Measurements from ENCODE around the gene PPP1R37. TPM values are rescaled to one million over a fixed set of nuclear protein-coding genes. Genes with fewer than 3 reads are reported as not detected.

The PPP1R37 gene
- total and polyA plus RNA-seq, 2 donors (not counting 1 experiment from before 2014, with no cell fraction given), result 11.3 to 36.0 TPM

GRCh38 chr19:45075301-45076028, 17.5 kb upstream of the PPP1R37 start:
- peak overlapping the region; percentile 49 for H2AFZ ChIP-seq (ENCODE audit: low read length)
- H3K9ac ChIP-seq (ENCODE audit: insufficient read depth, low read length), result peak overlapping the region; percentile 42
- peak overlapping the region; percentile 78 for H3K4me2 ChIP-seq (ENCODE audit: extremely low read depth, insufficient read depth, low read length)

GRCh38 chr19:45076029-45076850, 16.7 kb upstream of the PPP1R37 start, which contains the start of gene ZNF296:
Gene ZNF296, minus strand, starts transcription at chr19:45076478. Its CDS starts 105 bp downstream, at chr19:45076373.
- no peak within 1 kb of the TSS for H3K27ac ChIP-seq (ENCODE audit: insufficient read depth, low read length)
- peaks cover 19% of the 10 kb centered on the region for H3K79me2 ChIP-seq (ENCODE audit: control insufficient read depth, insufficient read depth, low read length)
- peak within 1 kb of the TSS; percentile 49 for H2AFZ ChIP-seq (ENCODE audit: low read length)
- H3K9me3 ChIP-seq (ENCODE audit: control insufficient read depth, insufficient read depth, low read depth, low read length), result no peaks in the 10 kb centered on the region
- H3K4me2 ChIP-seq (ENCODE audit: extremely low read depth, insufficient read depth, low read length), result peak within 1 kb of the TSS; percentile 78
- no peak for TF ChIP-seq EZH2 (IDR thresholded peaks at IDR 0.05; ENCODE audit: low read length, missing control alignments)
- TF ChIP-seq CTCF (conservative IDR thresholded peaks at IDR 0.05 in 1 of 2, IDR thresholded peaks at IDR 0.05 in 1 of 2; ENCODE audit: low read depth in 1 of 2, low read length in 2 of 2), result no peak
- H3K27me3 ChIP-seq (ENCODE audit: control insufficient read depth, insufficient read depth, low read length), result no peaks in the 10 kb centered on the region
- DNase-seq (ENCODE audit: low read depth in 2 of 2), result peak; percentile 25 to 43
- H3K4me1 ChIP-seq (ENCODE audit: control insufficient read depth, extremely low read depth, insufficient read depth, low read length), result peaks cover 6% of the 10 kb centered on the region
- H3K36me3 ChIP-seq (ENCODE audit: control insufficient read depth, insufficient read depth, low read length), result peaks cover 7% of the 10 kb centered on the region
- no peaks in the 10 kb centered on the region for H4K20me1 ChIP-seq (ENCODE audit: control insufficient read depth, extremely low read depth, insufficient read depth, low read length)
- H3K4me3 ChIP-seq (replicated peaks in 1 of 4; ENCODE audit: control extremely low read depth in 1 of 4, insufficient read depth in 1 of 4, low read depth in 3 of 4, low read length in 4 of 4), result peak within 1 kb of the TSS; percentile 31 to 58 (median 44)
- H3K9ac ChIP-seq (ENCODE audit: insufficient read depth, low read length), result peak within 1 kb of the TSS; percentile 42

More at GRCh38 chr19:45075301-45076028, 17.5 kb upstream of the PPP1R37 start:
- peak overlapping the region; percentile 31 to 52 (median 34) for H3K4me3 ChIP-seq (replicated peaks in 1 of 4; ENCODE audit: control extremely low read depth in 1 of 4, insufficient read depth in 1 of 4, low read depth in 3 of 4, low read length in 4 of 4)
- DNase-seq (ENCODE audit: low read depth in 2 of 2), result peak; percentile 26 to 53
- TF ChIP-seq CTCF (conservative IDR thresholded peaks at IDR 0.05 in 1 of 2, IDR thresholded peaks at IDR 0.05 in 1 of 2; ENCODE audit: low read depth in 1 of 2, low read length in 2 of 2) (no peak), EZH2 (IDR thresholded peaks at IDR 0.05; ENCODE audit: low read length, missing control alignments) (no peak)
- H3K36me3 ChIP-seq (ENCODE audit: control insufficient read depth, insufficient read depth, low read length), result peaks cover 12% of the 10 kb centered on the region
- H3K27me3 ChIP-seq (ENCODE audit: control insufficient read depth, insufficient read depth, low read length), result no peaks in the 10 kb centered on the region
- H3K79me2 ChIP-seq (ENCODE audit: control insufficient read depth, insufficient read depth, low read length), result peaks cover 11% of the 10 kb centered on the region
- H3K4me1 ChIP-seq (ENCODE audit: control insufficient read depth, extremely low read depth, insufficient read depth, low read length), result peaks cover 6% of the 10 kb centered on the region
- no peaks in the 10 kb centered on the region for H3K9me3 ChIP-seq (ENCODE audit: control insufficient read depth, insufficient read depth, low read depth, low read length)
- H3K27ac ChIP-seq (ENCODE audit: insufficient read depth, low read length), result no peak overlapping the region
- no peaks in the 10 kb centered on the region for H4K20me1 ChIP-seq (ENCODE audit: control insufficient read depth, extremely low read depth, insufficient read depth, low read length)

All from fibroblast of lung (primary cell).